Peyer's patch (tissue), 4 donors: ENCODE results near the gene PDK4. TPM values are rescaled to one million over a fixed set of nuclear protein-coding genes. Genes with fewer than 3 reads are reported as not detected.

ENCODE experiments used
- DNase-seq, 3 donors: peaks; one replicate each; pipeline ENCODE4 v3.0.0-alpha.2; 2017 to 2019
- H3K27ac ChIP-seq, 4 donors: fragments of 200-600 bp; sonication (generic); one replicate each; pipeline ENCODE4 v1.5.1; 2016 to 2019
- H3K27me3 ChIP-seq, 2 donors: fragments of 200-600 bp; sonication (generic); one replicate each; pipeline ENCODE4 v1.5.1; 2019
- H3K36me3 ChIP-seq, 3 donors: fragments of 200-600 bp; sonication (generic); one replicate each; pipeline ENCODE4 v1.5.1; 2016 to 2019
- H3K4me1 ChIP-seq, 4 donors: fragments of 200-600 bp; sonication (generic); one replicate each; pipeline ENCODE4 v1.5.1; 2016 to 2019
- H3K4me3 ChIP-seq, 4 donors: fragments of 200-600 bp; sonication (generic); 1 replicate in 3 of 4; 2 replicates in 1 of 4; pipeline ENCODE4 v1.5.1; 2016 to 2019; ENCODE audit warnings: mild to moderate bottlenecking in 1 of 4
- H3K9me3 ChIP-seq, 4 donors: fragments of 200-600 bp; sonication (generic); one replicate each; pipeline ENCODE4 v1.5.1; 2016 to 2019; ENCODE audit warnings: mild to moderate bottlenecking in 1 of 4
- POLR2A ChIP-seq, 2 donors: fragments of 450-650 bp; IDR thresholded peaks; one replicate each; pipeline ENCODE4 v1.5.1; 2017; ENCODE audit warnings: antibody characterized with exemption in 2 of 2, mild to moderate bottlenecking in 2 of 2, moderate library complexity in 2 of 2
- total RNA-seq, 4 donors: library from RNA; depleted of rRNA; stranded (reverse); fragments of >200 nt; gene quantifications; one replicate each; pipeline ENCODE4 v1.1.0, GENCODE V29; 2016
- TF ChIP-seq, protein P1 (sequence below), 6 experiments: fragments of 450-650 bp in 4 of 6; fragments of 200-600 bp in 2 of 6; sonication (generic) in 1 of 6; IDR thresholded peaks; one replicate each; pipeline ENCODE4 v1.5.1; 2017 to 2019; ENCODE audit warnings: antibody characterized with exemption in 6 of 6, mild to moderate bottlenecking in 3 of 6, moderate library complexity in 1 of 6

PDK4 gene
- total RNA-seq, 4 donors from 2014 or later, result 130 to 664 (median 240) TPM

DNA sequence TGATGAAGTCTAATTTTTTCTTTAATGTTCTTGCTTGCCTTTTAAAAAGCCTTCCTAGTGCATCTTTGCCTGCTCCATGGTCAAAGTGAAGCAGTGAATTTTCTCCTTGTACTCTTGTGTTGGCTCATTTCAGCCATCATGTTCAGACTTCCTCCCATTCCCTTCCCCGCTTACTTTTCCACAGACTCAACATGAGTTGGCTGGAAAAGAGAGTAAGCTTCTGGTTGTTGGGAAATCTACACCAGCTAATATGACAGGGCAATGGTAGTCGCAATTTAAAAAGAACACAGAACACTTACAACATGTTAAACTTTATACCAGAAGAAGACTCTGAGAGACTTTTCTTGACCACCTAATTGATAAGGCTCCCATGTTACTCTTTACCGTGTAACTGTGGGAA, 24.3 kb upstream of the PDK4 start:
- H3K9me3 ChIP-seq, result no peaks in the 10 kb centered on the region
- DNase-seq, result no peak
- H3K4me1 ChIP-seq, result no peaks in the 10 kb centered on the region
- no peak overlapping the region for H3K27ac ChIP-seq
- H3K36me3 ChIP-seq, result no peaks in the 10 kb centered on the region
- H3K27me3 ChIP-seq, result no peaks in the 10 kb centered on the region
- H3K4me3 ChIP-seq, result no peak overlapping the region
- TF ChIP-seq, protein P1, sequence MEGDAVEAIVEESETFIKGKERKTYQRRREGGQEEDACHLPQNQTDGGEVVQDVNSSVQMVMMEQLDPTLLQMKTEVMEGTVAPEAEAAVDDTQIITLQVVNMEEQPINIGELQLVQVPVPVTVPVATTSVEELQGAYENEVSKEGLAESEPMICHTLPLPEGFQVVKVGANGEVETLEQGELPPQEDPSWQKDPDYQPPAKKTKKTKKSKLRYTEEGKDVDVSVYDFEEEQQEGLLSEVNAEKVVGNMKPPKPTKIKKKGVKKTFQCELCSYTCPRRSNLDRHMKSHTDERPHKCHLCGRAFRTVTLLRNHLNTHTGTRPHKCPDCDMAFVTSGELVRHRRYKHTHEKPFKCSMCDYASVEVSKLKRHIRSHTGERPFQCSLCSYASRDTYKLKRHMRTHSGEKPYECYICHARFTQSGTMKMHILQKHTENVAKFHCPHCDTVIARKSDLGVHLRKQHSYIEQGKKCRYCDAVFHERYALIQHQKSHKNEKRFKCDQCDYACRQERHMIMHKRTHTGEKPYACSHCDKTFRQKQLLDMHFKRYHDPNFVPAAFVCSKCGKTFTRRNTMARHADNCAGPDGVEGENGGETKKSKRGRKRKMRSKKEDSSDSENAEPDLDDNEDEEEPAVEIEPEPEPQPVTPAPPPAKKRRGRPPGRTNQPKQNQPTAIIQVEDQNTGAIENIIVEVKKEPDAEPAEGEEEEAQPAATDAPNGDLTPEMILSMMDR (IDR thresholded peaks at IDR 0.05), result no peak
- no peak for TF ChIP-seq POLR2A (IDR thresholded peaks at IDR 0.05)

DNA sequence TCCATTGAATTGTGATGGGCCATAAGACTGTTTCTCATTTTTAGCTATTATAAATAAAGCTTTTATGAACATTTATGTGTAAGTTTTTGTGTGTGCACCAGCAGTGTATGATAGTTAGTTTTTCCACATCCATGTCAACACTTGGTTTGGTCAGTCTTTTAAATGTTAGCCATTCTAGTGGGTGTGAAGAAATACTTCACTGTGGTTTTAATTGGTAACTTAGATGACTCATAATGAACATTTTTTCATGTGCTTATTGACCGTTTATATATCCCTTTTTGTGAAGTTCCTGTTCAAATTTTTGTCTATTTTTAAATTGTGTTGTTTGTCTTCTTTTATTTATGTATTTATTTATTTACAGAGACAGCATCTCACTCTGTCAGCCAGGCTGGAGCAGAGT, 23.6 kb upstream of the PDK4 start:
- Histone ChIP-seq H3K27me3 (no peaks in the 10 kb centered on the region), H3K4me1 (no peaks in the 10 kb centered on the region), H3K9me3 (no peaks in the 10 kb centered on the region), H3K4me3 (no peak overlapping the region), H3K27ac (no peak overlapping the region), H3K36me3 (no peaks in the 10 kb centered on the region)
- no peak for DNase-seq
- no peak for TF ChIP-seq POLR2A (IDR thresholded peaks at IDR 0.05)
- TF ChIP-seq, protein P1 (IDR thresholded peaks at IDR 0.05), result no peak

DNA sequence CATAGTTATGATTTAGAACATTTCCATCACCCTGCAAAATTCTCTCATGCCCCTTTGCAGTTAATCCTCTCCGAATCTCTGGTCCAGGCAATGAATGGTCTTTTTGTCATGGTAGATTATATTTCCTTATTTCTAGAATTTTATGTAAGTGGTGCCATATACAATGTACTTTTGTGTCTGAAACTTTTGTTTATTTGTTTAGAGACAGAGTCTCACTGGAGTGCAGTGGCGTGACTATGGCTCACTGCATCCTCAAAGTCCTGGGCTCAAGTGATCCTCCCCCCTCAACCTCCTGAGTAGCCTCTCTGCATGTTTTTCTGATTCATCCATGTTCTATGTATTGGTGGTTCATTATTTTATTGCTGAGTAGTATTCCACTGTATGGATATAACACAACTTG, 23.2 kb upstream of the PDK4 start:
- Histone ChIP-seq H3K9me3 (no peaks in the 10 kb centered on the region), H3K27ac (no peak overlapping the region), H3K4me3 (no peak overlapping the region), H3K36me3 (no peaks in the 10 kb centered on the region), H3K27me3 (no peaks in the 10 kb centered on the region), H3K4me1 (no peaks in the 10 kb centered on the region)
- no peak for DNase-seq
- TF ChIP-seq, protein P1 (IDR thresholded peaks at IDR 0.05), result no peak
- no peak for TF ChIP-seq POLR2A (IDR thresholded peaks at IDR 0.05)

DNA sequence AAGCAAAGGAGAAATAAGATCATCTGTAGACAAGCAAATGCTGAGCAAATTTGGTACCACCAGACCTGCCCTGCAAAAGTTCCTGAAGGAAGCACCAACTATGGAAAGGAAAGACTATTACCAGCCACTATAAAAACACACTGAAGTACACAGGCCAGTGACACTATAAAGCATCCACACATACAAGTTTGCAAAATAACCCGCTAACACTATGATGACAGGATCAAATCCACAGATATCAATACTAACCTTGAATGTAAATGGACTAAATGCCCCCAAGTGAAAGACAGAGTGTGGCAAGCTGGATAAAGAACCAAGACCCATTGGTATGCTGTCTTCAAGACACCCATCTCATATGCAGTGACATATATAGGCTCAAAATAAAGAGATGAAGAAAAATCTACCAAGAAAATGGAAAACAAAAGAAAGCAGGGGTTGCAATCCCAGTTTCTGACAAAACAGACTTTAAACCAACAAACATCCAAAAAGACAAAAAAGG, 18.2 kb upstream of the PDK4 start:
- H3K4me3 ChIP-seq, result no peak overlapping the region
- H3K27ac ChIP-seq, result no peak overlapping the region
- no peaks in the 10 kb centered on the region for H3K9me3 ChIP-seq
- no peaks in the 10 kb centered on the region for H3K27me3 ChIP-seq
- DNase-seq, result no peak
- peaks cover 0 to 7% (median 2%) of the 10 kb centered on the region in 4 donors for H3K4me1 ChIP-seq
- TF ChIP-seq POLR2A (IDR thresholded peaks at IDR 0.05), result no peak
- TF ChIP-seq, protein P1 (IDR thresholded peaks at IDR 0.05), result no peak
- H3K36me3 ChIP-seq, result no peaks in the 10 kb centered on the region

DNA sequence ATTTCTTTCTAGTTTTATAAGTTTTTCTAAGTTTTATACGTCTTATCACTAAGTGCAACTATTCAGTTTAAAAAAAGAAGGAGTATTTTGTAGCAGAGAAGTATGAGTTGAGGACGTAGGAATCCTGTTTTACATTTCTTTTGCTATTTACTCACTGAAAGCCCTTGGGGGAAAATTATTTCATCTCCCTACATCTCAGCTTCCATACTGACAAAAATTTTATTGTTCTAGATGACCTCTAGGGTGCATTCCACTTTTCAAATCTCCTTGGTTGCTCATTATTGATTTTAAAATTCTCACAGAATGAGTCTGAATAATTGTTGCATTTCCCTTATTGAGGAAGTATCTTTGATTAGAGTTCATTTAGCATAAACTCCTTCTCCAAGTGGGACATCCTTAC, 14.9 kb upstream of the PDK4 start:
- Histone ChIP-seq H3K27me3 (no peaks in the 10 kb centered on the region), H3K4me3 (no peak overlapping the region), H3K36me3 (no peaks in the 10 kb centered on the region), H3K9me3 (no peaks in the 10 kb centered on the region), H3K27ac (no peak overlapping the region), H3K4me1 (peaks cover 0 to 28% (median 16%) of the 10 kb centered on the region in 4 donors)
- no peak for TF ChIP-seq POLR2A (IDR thresholded peaks at IDR 0.05)
- TF ChIP-seq, protein P1 (IDR thresholded peaks at IDR 0.05), result no peak
- DNase-seq, result no peak
